Endothelial cell of umbilical vein (primary cell): ENCODE measurements around the gene FOXP1. TPM values are rescaled to one million over a fixed set of nuclear protein-coding genes. Genes with fewer than 3 reads are reported as not detected.

ENCODE experiments used
- BruUV-seq: library from RNA; stranded (reverse); fragments of 400-500 nt; replicated peaks from 2 replicates; lab custom pipeline; 2021; lab: Mats Ljungman, UMichigan
- CTCF ChIA-PET: fragments of 300-600, 350-600 bp; sonication (Branson Sonifier 250); formaldehyde crosslinking; loops from one replicate; lab custom pipeline; 2021; ENCODE audit warnings: antibody characterized with exemption, inconsistent platforms; lab: Charles Lee
- POLR2A ChIA-PET: fragments of 300-600, 350-600 bp; sonication (Branson Sonifier 250); formaldehyde crosslinking; loops from one replicate; lab custom pipeline; 2021; ENCODE audit warnings: antibody characterized with exemption, inconsistent platforms; lab: Charles Lee
- DNase-seq: peaks from one replicate; pipeline ENCODE4 v3.0.0-alpha.2; 2011; ENCODE audit warnings: low read depth, low spot score
- FAIRE-seq: peaks from 2 replicates; lab custom pipeline; 2011; peaks lifted over from hg19 to GRCh38; lab: Jason Lieb, UNC
- H2AFZ ChIP-seq: 2 replicates; pipeline ENCODE4 v1.6.0; 2012; ENCODE audit warnings: low read depth, low read length, control low read depth, inconsistent platforms
- H3K27ac ChIP-seq: 2 replicates; pipeline ENCODE4 v1.5.1; 2011; ENCODE audit warnings: low read depth, mild to moderate bottlenecking, control low read depth, low read length, moderate library complexity; ENCODE audit not compliant: insufficient read depth
- H3K27me3 ChIP-seq, 2 experiments: 2 replicates each; pipeline versions ENCODE4 v1.6.0 to v1.6.1; 2011; ENCODE audit warnings: low read length in 2 of 2, mixed read lengths in 1 of 2; ENCODE audit not compliant: control insufficient read depth in 2 of 2, insufficient read depth in 2 of 2
- H3K36me3 ChIP-seq, 2 experiments: 2 replicates in 1 of 2; 3 replicates in 1 of 2; pipeline ENCODE4 v1.5.1; 2011; ENCODE audit warnings: low read length in 2 of 2, mild to moderate bottlenecking in 1 of 2, moderate library complexity in 1 of 2; ENCODE audit not compliant: control insufficient read depth in 2 of 2, insufficient read depth in 2 of 2; ENCODE audit errors: extremely low read depth in 1 of 2
- H3K4me1 ChIP-seq: 3 replicates; pipeline ENCODE4 v1.5.1; 2011; ENCODE audit warnings: mild to moderate bottlenecking, low read length; ENCODE audit not compliant: control insufficient read depth, insufficient read depth; ENCODE audit errors: extremely low read depth
- H3K4me2 ChIP-seq: 2 replicates; pipeline ENCODE4 v1.6.1; 2011; ENCODE audit warnings: low read length, control low read depth, mixed read lengths; ENCODE audit not compliant: insufficient read depth
- H3K4me3 ChIP-seq, 3 experiments: fragments of 200-600 bp in 1 of 3; sonication (generic), shearing (Covaris generic) in 1 of 3; replicated peaks in 1 of 3; 2 replicates each; pipeline ENCODE4 v1.5.1; 2011 to 2016; ENCODE audit warnings: control low read depth in 3 of 3, low read length in 3 of 3, mild to moderate bottlenecking in 2 of 3, inconsistent platforms in 1 of 3, low read depth in 1 of 3, moderate library complexity in 1 of 3; ENCODE audit not compliant: insufficient read depth in 1 of 3
- H3K79me2 ChIP-seq: 2 replicates; pipeline ENCODE4 v1.6.0; 2012; ENCODE audit warnings: low read length, inconsistent platforms; ENCODE audit not compliant: control insufficient read depth, insufficient read depth
- H3K9ac ChIP-seq: replicated peaks from 2 replicates; pipeline ENCODE3; 2011; ENCODE audit warnings: low read length, control low read depth; ENCODE audit not compliant: insufficient read depth; ENCODE audit errors: extremely low read depth
- H3K9me1 ChIP-seq: replicated peaks from 3 replicates; pipeline ENCODE4 v1.6.0; 2011; ENCODE audit warnings: mild to moderate bottlenecking, low read length; ENCODE audit not compliant: control insufficient read depth, insufficient read depth; ENCODE audit errors: extremely low read depth
- H3K9me3 ChIP-seq: replicated peaks from 2 replicates; pipeline ENCODE4 v1.5.1; 2012; ENCODE audit warnings: low read length, inconsistent platforms; ENCODE audit not compliant: control insufficient read depth, insufficient read depth
- H4K20me1 ChIP-seq: replicated peaks from 2 replicates; pipeline ENCODE3; 2011; ENCODE audit warnings: mild to moderate bottlenecking, low read length; ENCODE audit not compliant: control insufficient read depth, insufficient read depth; ENCODE audit errors: extremely low read depth
- EZH2 ChIP-seq: IDR thresholded peaks from 2 replicates; pipeline ENCODE4 v1.6.1; 2012; ENCODE audit warnings: borderline replicate concordance, low read depth, mild to moderate bottlenecking, moderate library complexity, low read length, inconsistent platforms; ENCODE audit not compliant: severe bottlenecking
- FOS ChIP-seq: IDR thresholded peaks from 2 replicates; pipeline ENCODE4 v1.6.1; 2011; ENCODE audit warnings: mild to moderate bottlenecking, low read length, moderate library complexity, borderline replicate concordance; ENCODE audit not compliant: insufficient read depth
- GATA2 ChIP-seq: IDR thresholded peaks from 2 replicates; pipeline ENCODE4 v1.7.0; 2011; ENCODE audit warnings: low read depth, mild to moderate bottlenecking, moderate library complexity, mixed read lengths, low read length; ENCODE audit not compliant: insufficient read length, insufficient read depth
- JUN ChIP-seq: IDR thresholded peaks from 2 replicates; pipeline ENCODE4 v1.6.1; 2011; ENCODE audit warnings: borderline replicate concordance, low read depth; ENCODE audit not compliant: insufficient read length, insufficient read depth
- MYC ChIP-seq: IDR thresholded peaks from one replicate; pipeline ENCODE4 v1.6.1; 2011; ENCODE audit warnings: mild to moderate bottlenecking, low read depth, low read length
- POLR2A ChIP-seq: IDR thresholded peaks from 2 replicates; pipeline ENCODE4 v1.6.1; 2012; ENCODE audit warnings: low read depth, mild to moderate bottlenecking, control low read depth, low read length
- POLR2AphosphoS5 ChIP-seq: IDR thresholded peaks from 2 replicates; pipeline ENCODE4 v1.6.1; 2012; ENCODE audit warnings: low read depth, mild to moderate bottlenecking, control low read depth, low read length, moderate library complexity; ENCODE audit not compliant: insufficient read depth
- dilution Hi-C: fragments of 300-500 bp; cut with MboI; formaldehyde crosslinking; loops from one replicate; pipeline ENCODE4 v1.15.0; 2019; ENCODE audit warnings: low sequenced_read_pairs; ENCODE audit not compliant: extremely low pct_ligation_motif_present
- intact Hi-C: fragments of 100-400 bp; cut with micrococcal nuclease; formaldehyde crosslinking; loops from one replicate; pipeline ENCODE4 v1.10.0; 2022
- polyA plus RNA-seq, 4 experiments: library from polyadenylated mRNA; depleted of rRNA in 3 of 4; stranded (reverse) in 3 of 4; unstranded in 1 of 4; fragments of >200 nt; gene quantifications; 2 replicates each; pipeline versions ENCODE4 v1.2.1 to v1.2.3, GENCODE V29; 2011 to 2012; ENCODE audit warnings: missing spikeins in 1 of 4
- total RNA-seq: library from RNA; stranded (reverse); gene quantifications from 2 replicates; pipeline ENCODE4 v1.2.3, GENCODE V29; 2021
- TF ChIP-seq, protein P1 (sequence below): IDR thresholded peaks from 2 replicates; pipeline ENCODE4 v1.6.1; 2011; ENCODE audit not compliant: insufficient read depth, insufficient read length
- TF ChIP-seq, protein P2 (sequence below), 2 donors: IDR thresholded peaks; 1 replicate in 1 of 2; 2 replicates in 1 of 2; pipeline ENCODE4 v1.5.1; 2011; ENCODE audit warnings: low read length in 2 of 2, mild to moderate bottlenecking in 2 of 2, moderate library complexity in 2 of 2, control low read depth in 1 of 2, inconsistent platforms in 1 of 2, low read depth in 1 of 2; ENCODE audit not compliant: insufficient read depth in 1 of 2; ENCODE audit errors: extremely low read depth in 1 of 2

FOXP1 gene
- total and polyA plus RNA-seq, 2 donors (not counting 3 experiments of a cell fraction or from before 2014, with no cell fraction given) = 41.0 to 107 TPM

DNA sequence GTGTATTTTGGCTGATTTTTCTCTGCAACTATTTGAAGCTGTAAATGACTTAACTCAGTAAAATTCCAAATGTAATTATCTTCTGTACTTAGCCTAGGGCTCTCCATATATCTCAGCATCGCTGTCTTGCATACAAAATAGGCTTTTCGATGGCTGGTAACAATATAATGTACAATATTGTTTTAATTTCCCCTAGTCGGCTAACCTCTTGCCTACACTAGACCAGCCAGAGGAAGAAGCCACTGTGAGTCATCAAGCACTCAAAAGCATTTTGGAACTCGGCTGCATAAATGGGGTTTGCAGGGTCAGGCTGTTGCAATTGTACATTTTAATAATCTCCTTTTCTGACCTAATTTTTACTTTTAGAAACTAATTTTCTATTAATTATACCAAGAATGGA lies 583.8 kb downstream of the FOXP1 start:
- Histone ChIP-seq H3K27ac (peak overlapping the region; percentile 32), H3K79me2 (peaks cover 23% of the 10 kb centered on the region), H3K27me3 (no peaks in the 10 kb centered on the region), H3K9ac (no peak overlapping the region), H3K4me2 (peak overlapping the region; percentile 68), H3K4me3 (no peak overlapping the region), H2AFZ (no peak overlapping the region), H4K20me1 (no peaks in the 10 kb centered on the region), H3K36me3 (peaks cover 2 to 7% of the 10 kb centered on the region in 2 experiments), H3K9me1 (no peaks in the 10 kb centered on the region), H3K9me3 (no peaks in the 10 kb centered on the region), H3K4me1 (peaks cover 10% of the 10 kb centered on the region)
- dilution Hi-C loops = no loop called here
- FAIRE-seq (peak; percentile 80), DNase-seq (peak; percentile 73)
- peak; percentile 59 for TF ChIP-seq JUN
- TF ChIP-seq FOS = peak; percentile 92
- TF ChIP-seq, protein P1, sequence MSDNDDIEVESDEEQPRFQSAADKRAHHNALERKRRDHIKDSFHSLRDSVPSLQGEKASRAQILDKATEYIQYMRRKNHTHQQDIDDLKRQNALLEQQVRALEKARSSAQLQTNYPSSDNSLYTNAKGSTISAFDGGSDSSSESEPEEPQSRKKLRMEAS = no peak
- no peak for TF ChIP-seq GATA2
- TF ChIP-seq POLR2AphosphoS5 = peak; percentile 32
- no peak for TF ChIP-seq POLR2A
- TF ChIP-seq, protein P2, sequence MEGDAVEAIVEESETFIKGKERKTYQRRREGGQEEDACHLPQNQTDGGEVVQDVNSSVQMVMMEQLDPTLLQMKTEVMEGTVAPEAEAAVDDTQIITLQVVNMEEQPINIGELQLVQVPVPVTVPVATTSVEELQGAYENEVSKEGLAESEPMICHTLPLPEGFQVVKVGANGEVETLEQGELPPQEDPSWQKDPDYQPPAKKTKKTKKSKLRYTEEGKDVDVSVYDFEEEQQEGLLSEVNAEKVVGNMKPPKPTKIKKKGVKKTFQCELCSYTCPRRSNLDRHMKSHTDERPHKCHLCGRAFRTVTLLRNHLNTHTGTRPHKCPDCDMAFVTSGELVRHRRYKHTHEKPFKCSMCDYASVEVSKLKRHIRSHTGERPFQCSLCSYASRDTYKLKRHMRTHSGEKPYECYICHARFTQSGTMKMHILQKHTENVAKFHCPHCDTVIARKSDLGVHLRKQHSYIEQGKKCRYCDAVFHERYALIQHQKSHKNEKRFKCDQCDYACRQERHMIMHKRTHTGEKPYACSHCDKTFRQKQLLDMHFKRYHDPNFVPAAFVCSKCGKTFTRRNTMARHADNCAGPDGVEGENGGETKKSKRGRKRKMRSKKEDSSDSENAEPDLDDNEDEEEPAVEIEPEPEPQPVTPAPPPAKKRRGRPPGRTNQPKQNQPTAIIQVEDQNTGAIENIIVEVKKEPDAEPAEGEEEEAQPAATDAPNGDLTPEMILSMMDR (IDR thresholded peaks at IDR 0.05; ENCODE audit: extremely low read depth in 1 of 2, insufficient read depth in 1 of 2, low read depth in 1 of 2, low read length in 2 of 2) = no peak
- TF ChIP-seq EZH2 = no peak
- TF ChIP-seq MYC = no peak
- ChIA-PET CTCF (interaction anchor here (1.0 to 3.4 kb wide), 3 partner anchors 24 to 283 kb away, joined by 3 to 12 read pairs (median 3); no protein-coding TSS in a partner anchor), POLR2A (no interaction called here)
- BruUV-seq = no TSS peak
- intact Hi-C loops = loop anchor here (10.0 kb wide), 1 partner anchor 395 kb away; no protein-coding TSS in a partner anchor
